Medulla oblongata (tissue), 1 donor: ENCODE results near the gene UTRN.

Source experiments
- DNase-seq: peaks from one replicate; pipeline ENCODE4 v3.0.0-alpha.2; 2015; ENCODE audit errors: extremely low spot score

UTRN gene

GRCh38 chr6:144284783-144285547, at the start of gene UTRN:
Gene UTRN, plus strand, starts transcription at chr6:144285335. Its CDS starts 6,494 bp downstream, at chr6:144291829.
- DNase-seq = peak; percentile 63

GRCh38 chr6:144244688-144245087, 40.4 kb upstream of the UTRN start:
- DNase-seq = no peak

- DNase-seq = no peak
Observed at GRCh38 chr6:144246988-144247387, 38.1 kb upstream of the UTRN start.

GRCh38 chr6:144248003-144248402, 37.1 kb upstream of the UTRN start:
- DNase-seq = no peak

- peak; percentile 10 for DNase-seq
Observed at GRCh38 chr6:144248476-144249301, 36.4 kb upstream of the UTRN start.

GRCh38 chr6:144250276-144250675, 34.9 kb upstream of the UTRN start:
- DNase-seq = no peak

- no peak for DNase-seq
Observed at GRCh38 chr6:144252259-144252658, 32.9 kb upstream of the UTRN start.

- DNase-seq = no peak
Observed at GRCh38 chr6:144259986-144260385, 25.1 kb upstream of the UTRN start.

- no peak for DNase-seq
Observed at GRCh38 chr6:144262470-144263369, 22.4 kb upstream of the UTRN start.

- no peak for DNase-seq
Observed at GRCh38 chr6:144263786-144264185, 21.3 kb upstream of the UTRN start.

- no peak for DNase-seq
Observed at GRCh38 chr6:144264270-144265060, 20.7 kb upstream of the UTRN start.

- DNase-seq = no peak
Observed at GRCh38 chr6:144265061-144265357, 20.1 kb upstream of the UTRN start.

- DNase-seq = peak; percentile 40
Observed at GRCh38 chr6:144265390-144265789, 19.7 kb upstream of the UTRN start.

- DNase-seq = no peak
Observed at GRCh38 chr6:144266091-144266649, 19.0 kb upstream of the UTRN start.

- no peak for DNase-seq
Observed at GRCh38 chr6:144268794-144269349, 16.3 kb upstream of the UTRN start.

GRCh38 chr6:144277174-144277573, 8.0 kb upstream of the UTRN start:
- no peak for DNase-seq

GRCh38 chr6:144277605-144278227, 7.4 kb upstream of the UTRN start:
- DNase-seq = no peak

- DNase-seq = no peak
Observed at GRCh38 chr6:144278659-144279314, 6.3 kb upstream of the UTRN start.

- DNase-seq = no peak
Observed at GRCh38 chr6:144279484-144280150, 5.5 kb upstream of the UTRN start.
